H1 (cell line): ENCODE data around the gene OR4L1. TPM values are rescaled to one million over a fixed set of nuclear protein-coding genes. Genes with fewer than 3 reads are reported as not detected.

Experiments
- YY1 ChIP-seq: IDR thresholded peaks from 2 replicates; pipeline ENCODE4 v1.6.1; 2011; ENCODE audit warnings: low read depth, mild to moderate bottlenecking, low read length
- polyA plus RNA-seq, 7 experiments: library from polyadenylated mRNA; depleted of rRNA in 3 of 7; stranded (reverse) in 5 of 7; unstranded in 2 of 7; fragments of >200 nt in 5 of 7; fragments of 200-250 nt in 2 of 7; gene quantifications; 1 replicate in 5 of 7; 2 replicates in 1 of 7; 4 replicates in 1 of 7; pipeline versions ENCODE4 v1.2.1 to v1.2.3, GENCODE V29; 2011 to 2013; ENCODE audit warnings: missing spikeins in 2 of 7, mixed read lengths in 2 of 7
- total RNA-seq: library from RNA; stranded (reverse); fragmentation: NEBNext Ultra II Directional; extraction: Animal tissue kit (Norgen Biotek cat#: 25700); gene quantifications from 2 replicates; pipeline ENCODE4 v1.2.1, GENCODE V29; 2021

OR4L1 gene
- total and polyA plus RNA-seq, 2 of the 8 experiments (the other 6 are each of a cell fraction or from before 2014, with no cell fraction given): not detected

- no peak for TF ChIP-seq YY1
- TF ChIP-seq, all 59 proteins: peak for 0
These were observed 23.9 kb upstream of the OR4L1 start, which contains the start of gene OR4K13 (continued) for GRCh38 chr14:20035938-20036337.
